GM19193 (cell line): ENCODE results near the gene GLRX3.

Source experiments
- POLR2A ChIP-seq: IDR thresholded peaks from 4 replicates; pipeline ENCODE4 v1.6.1; 2011; ENCODE audit not compliant: insufficient read depth, insufficient read length; ENCODE audit errors: extremely low read depth

The GLRX3 gene

DNA sequence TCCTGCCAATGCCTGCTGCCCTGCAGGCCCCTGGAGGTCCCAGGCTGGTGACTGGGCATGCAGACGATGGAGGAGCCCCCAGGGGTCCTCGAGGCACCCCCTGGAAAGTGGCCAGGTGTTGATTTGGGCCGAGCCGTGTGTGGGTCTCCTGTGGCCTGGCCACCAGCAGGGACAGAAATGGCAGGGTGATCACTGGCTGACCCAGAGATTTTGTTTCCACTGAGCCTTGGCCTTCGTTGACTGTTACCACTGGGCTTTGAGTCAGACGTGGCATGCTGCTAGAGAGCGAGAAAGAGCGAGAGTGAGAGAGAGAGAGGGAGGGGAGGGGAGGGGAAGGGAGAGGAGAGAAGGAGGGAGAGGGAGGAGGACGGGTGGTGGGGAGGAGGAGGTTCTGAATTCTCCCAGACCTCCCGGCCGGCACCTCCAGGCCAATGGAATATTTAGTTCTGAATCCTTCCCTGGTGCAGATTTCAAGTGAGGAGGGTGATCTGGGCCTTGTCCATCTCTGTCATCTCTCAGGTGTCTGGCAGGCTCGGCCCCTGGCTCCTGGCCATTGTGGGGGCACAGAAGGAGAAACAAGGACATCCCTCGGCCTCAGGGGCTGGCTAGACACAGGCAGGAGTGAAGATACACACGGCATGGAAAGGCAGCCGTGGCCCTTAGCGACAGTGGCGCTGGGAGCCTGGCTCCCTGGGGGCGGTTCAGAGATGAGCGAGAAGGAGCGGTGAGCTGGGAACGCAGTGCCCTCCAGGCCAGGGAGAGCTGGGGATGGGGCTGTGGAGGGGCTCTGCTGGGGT, 58.2 kb downstream of the GLRX3 start:
- TF ChIP-seq POLR2A: no peak

DNA sequence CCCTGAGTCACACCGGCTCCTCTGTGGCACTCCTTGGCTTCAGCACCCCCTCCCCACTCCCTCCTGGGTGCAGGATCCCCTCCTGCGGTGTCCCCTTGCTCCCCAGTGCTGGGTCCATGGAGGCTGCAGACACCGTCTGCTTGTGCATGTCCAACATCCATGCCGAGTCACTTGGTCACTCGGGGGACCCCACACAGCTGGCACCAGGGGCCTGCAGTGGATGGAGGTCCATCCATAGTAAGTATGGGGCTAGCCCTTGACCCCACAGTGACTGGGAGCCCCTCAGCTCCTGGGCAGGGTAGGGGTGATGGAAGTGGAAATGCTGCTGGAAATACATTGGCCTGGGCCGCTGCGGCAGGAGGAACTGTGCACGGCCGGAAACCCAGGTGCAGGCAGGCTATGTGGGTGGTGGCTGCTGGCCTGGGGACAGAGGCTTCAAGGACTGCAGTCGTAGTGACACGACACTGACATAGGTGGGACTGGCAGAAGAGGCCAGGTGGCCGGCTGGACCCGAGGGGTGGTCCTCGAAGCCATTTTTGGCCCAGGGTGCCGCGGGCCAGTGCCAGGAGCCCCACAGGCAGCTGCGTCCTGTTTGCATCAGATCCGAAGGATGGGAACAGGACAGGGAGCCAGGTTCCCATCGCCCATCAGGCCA, 58.9 kb downstream of the GLRX3 start:
- TF ChIP-seq POLR2A: no peak

DNA sequence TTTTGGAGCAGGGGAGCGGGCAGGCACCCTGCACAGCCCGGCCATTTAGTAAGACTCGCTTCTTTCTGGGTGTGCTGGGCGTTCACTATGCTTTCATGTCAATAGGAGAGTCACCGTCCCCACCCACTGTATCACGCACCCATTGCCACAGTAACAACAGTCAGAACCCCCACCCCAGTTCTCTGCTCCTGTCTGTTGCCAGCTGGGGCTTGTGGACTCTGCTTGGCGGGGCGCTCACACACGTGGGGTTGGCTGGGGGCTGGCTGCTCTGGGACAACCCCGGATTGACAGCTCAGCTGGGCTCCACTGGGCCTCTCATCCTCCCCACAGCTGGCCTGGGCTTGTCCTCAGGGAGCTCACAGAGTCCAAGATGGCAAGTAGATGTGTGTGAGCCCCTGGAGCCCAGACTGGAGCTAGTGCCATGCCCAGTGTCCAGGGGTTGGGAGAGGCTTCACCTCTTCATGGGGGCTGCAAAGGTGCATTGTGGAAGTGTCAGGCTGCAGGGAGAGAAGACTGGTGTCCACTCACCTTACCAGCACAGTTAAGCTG, 59.6 kb downstream of the GLRX3 start:
- TF ChIP-seq POLR2A: no peak

DNA sequence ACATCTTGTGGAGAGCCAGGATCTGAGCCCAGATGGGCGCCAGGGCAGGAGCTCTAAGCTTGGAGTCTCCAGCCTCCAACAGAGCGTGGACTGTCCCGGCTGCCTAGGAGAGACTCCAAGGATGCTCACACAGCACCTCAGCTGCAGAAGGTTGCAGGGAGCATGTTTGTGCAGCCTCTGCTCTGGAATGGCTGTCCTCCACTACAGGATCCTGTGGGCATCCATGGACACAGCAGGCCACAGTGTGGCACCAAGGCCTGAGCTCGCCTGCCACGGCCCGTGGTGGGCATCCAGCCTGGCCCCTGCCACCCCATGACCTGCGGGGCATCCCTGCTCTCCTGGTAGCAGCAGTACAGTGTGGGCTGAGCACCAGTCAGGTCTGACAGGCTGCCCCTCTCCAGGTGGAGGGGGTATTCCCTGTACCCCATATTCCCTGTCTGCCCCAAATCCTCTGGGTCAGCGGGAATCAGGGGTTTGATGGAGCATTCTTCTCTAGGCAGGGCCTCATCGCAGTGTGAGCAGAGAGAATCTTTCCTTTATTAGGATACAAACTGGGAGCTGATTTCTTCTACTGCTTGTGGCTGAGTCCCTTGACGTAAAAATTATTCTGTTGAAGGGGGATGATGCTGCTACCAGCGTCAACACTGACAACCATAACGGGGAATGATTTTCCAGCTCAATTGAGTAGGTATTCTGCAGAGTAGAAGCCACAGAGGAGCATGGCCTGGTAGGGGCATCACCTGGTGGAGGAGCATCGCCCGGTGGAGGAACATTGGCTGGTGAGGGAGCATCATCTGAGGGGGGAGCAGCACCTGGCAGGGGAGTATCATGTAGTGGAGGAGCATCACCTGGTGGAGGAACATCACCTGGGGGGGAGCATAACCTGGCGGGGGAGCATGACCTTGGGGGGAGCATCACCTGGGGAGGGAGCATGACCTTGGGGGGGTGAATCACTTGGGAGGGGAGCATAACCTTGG, 60.6 kb downstream of the GLRX3 start:
- TF ChIP-seq POLR2A: no peak

DNA sequence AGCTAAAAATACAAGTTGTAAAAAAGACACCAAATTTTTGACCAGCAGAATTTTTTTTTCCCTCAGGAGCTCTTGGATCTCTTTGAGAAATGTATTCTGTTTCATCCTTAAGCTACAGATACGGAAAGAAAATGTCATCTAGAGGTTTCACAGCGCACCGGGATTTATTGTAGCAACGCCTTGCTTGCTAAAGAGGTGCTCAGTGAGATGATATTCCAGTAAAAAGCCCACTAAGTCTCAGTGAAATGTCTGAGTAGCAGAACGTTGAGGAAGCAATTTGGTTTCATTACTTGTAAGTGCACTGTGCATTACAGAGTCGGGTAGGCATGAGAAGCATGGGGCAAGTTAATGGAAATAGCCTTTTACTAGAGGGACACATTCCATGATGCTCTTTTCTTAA, 62.5 kb downstream of the GLRX3 start:
- no peak for TF ChIP-seq POLR2A

DNA sequence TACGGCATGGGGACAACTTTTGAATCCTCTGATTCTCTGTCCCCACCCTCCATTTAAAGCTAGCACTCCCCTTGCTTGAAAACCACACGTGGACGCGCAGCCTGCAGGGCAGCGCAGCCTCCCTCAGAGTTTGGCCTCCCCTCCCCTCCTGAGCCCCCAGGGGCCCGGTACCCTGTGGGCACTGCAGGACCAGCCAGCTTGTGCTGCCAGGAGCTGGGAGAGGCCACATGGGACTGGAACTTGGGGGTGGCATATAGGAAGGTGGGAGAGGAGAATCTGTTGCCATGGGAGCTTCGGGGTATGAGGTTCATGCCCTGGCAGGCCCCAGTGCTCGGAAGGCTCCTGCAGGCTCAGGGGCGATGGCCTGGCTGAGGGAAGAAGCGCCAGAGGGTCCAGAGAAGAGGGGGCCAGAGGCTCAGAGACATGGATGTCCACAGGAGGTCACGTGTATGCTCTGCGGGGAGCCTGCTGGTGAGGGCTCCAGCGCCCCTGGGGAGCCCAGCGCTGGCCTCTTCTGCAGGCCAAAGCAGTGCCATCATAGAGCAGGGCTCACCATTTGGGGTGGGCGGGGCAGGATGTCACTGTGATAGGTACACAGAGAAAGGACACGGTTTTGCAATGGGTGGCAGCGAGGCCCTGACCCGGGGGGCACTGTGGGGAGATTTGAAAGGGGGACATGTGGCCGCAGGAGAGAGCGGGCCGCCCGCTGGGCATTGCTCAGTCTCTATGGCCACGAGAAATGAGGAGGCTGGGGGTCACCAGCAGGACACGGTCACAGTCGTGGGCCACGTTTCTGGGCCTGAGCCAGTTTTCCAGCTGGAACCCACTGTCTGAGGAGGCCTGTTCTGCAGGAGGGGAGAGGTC, 64.2 kb downstream of the GLRX3 start:
- TF ChIP-seq POLR2A: no peak

DNA sequence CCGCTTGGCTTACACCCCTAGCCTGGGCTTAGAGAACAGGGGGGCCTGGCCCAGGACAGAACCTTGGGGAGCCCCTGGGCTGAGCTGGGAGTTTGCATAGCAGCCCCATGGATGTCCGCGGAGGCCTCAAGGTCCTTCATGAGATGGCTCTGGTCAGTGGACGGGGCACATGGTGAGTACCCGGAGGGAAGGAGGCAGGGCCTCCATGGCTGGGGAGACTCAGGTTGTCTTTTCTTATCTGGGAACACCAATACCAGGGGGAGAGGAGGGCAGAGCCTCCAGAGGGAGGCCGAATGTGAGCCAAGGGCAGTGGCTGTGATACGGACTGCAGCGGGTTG, 64.8 kb downstream of the GLRX3 start:
- TF ChIP-seq POLR2A: no peak

DNA sequence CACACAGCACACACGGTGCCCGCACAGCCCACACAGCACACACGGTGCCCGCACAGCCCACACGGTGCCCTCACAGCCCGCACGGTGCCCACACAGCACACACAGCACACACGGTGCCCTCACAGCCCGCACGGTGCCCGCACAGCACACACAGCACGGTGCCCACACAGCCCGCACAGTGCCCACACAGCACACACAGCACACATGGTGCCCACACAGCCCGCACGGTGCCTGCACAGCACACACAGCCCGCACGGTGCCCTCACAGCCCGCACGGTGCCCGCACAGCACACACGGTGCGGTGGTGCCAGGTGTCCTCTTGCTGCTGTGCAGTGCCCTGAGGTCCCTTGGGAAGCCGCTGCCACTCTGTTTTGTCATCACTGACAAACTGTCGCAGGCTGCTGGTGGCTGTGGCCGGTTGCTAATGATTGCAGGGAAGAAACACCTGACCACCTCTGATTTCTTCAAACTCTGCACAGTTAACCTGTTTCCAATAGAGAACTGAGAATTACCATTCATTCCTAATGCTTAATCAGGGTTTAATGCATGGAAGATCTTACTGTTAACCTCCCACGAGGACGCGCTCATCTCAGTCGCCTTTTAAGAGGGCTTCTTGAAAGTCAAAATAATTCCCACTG, 66.9 kb downstream of the GLRX3 start:
- TF ChIP-seq POLR2A: no peak

DNA sequence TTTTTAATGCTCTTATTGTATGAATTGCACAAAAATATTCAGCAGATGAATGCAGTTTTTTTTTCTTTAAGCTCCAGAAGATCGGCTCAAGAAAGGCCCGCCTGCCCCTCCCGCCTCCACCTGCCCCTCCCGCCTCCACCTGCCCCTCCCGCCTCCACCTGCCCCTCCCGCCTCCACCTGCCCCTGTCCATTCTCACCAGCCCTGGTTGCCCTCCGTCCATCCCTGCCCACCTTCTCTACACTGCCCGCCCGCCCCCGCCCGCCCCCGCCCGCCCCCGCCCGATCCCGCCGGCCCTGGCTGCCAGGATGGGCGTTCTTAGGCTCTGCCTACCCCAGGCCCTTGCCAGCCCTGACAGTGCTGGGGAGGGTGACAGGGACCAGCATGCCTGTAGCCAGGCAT, 67.4 kb downstream of the GLRX3 start:
- no peak for TF ChIP-seq POLR2A

DNA sequence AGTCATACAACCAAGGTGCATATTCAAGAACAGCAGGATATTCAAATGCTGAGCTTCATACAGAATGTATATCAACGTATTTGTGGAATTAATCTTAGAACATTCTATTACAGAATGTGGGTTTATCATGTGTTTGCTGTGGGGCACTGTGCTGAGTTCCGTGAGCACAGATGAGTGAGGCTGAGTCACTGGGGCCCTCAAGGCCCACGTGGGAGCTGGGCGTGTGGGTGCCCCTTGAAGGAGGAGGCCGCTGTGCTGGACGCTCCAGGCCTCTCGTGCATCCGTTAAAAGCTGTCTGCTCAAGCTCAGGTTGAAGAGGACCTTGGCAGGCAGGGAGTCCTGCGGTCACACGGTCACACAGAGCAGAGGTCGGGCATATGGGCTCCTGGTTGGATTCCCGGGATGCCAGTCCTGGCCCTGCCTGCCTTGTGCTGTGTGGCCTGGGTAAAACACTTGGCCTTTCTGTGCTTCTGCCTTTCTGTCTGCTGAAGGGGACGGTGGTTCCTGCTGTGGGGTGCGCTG, 70.1 kb downstream of the GLRX3 start:
- no peak for TF ChIP-seq POLR2A

DNA sequence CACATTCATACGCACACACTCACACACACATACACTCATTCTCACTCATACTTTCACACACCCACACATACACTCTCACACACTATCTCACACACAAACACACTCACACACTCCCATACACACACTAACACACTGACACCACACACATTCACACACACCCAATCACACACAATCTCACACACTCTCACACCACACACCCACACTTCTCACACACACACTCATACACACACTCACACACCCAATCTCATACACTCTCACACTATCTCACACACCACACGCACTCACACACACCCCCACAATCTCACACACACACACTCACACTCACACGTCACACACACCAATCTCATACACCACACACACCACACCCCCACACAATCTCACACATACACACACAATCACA, 71.0 kb downstream of the GLRX3 start:
- TF ChIP-seq POLR2A: no peak

DNA sequence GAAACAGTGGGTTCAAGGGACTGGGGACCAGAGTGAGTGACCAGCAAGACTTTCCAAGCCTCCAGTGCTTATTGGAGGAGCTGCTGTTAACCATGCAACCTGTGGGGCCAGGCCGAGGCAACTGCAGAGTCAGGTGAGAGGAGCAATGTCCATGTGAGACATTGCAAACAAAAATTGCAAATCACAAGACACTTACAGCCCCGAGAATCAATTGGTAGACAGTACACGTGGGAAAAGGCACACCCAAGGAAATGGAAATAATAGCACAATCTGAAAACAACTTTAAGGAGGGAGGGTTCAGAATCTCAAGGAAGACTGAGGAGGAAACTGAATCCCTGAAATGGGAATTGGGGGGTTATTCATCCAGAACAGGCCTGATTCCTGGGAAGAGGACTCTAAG, 72.6 kb downstream of the GLRX3 start:
- TF ChIP-seq POLR2A: no peak

DNA sequence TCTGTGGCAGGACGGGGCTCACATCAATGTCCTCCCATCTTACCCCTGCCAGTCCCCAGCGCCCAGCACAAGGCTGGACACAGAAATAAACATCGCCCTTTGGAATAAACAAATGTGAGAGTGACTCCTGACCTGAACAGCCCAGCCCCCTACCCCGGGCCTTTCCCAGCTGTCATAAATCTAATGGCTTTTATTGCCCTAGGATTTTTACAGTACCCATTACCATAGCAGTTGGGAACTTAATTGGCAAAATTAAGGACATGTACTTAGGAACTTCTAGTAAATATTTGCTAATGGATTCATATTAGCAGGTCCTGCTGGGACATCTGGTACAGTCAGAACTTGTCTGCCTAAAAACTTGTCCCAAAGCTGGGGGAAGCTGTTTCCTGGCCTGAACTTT, 76.6 kb downstream of the GLRX3 start:
- TF ChIP-seq POLR2A: no peak

DNA sequence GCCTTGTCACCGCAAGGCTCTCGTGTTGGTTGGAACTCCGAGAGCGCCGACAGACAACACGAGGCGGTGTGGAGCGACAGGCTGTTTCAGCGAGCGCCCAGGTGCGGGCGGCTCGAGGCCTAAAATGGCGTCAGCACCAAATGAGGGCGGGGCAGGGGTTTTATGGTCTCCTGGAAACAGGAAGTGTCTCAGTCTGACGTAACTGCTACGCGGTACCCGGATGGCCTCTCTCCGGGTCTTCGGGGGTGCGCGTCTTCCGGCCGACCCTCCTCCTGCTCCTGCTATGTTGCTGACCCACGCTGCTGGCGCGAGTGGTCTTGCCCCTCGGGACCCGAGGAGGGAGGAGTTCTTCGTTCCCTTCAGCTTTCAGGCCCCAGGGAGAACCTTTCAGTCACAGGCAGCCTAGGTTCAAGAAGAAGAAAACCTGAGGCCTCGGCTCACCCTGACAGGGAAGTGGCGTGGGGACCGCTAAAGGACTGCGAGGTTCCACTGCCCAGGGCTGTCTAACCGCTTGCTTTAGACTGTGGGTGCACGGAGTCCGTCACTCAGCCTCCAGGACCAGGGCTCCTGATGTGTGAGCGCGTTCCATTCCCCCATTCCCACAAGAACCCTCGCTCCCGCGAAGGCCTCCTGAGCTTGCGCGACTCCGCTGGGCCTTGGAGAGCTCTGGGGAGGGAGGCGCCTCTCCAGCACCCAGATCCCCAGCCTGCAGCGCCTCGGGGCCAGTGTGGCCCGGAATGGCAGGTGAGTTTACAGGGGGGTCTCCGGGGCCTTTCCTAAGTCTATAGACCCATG, 77.3 kb downstream of the GLRX3 start:
- TF ChIP-seq POLR2A: no peak

DNA sequence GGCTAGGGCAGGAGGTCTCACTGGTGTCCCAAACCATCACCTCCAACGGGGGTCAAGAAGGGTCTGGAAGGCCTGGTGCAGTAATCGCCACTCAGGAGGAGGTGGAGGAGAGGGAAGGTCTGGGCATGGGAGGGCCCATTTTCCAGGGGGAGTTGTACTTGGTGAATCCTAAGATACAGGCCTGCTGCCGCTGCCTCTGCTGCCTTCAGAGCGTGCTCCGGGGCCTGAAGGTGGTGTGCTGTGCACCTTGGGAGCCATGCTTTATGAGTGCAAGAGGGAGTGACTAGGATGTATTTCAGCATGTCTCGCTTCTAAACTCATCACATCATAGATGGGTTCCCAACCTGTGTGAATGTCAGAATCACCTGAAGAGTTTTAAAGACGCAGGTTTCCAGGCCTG, 78.2 kb downstream of the GLRX3 start:
- no peak for TF ChIP-seq POLR2A
